Measurements from ENCODE around the gene ARID4B.
A peak's percentile ranks its signal among the peaks of the same experiment; 100 is the strongest.

ARID4B gene

DNA sequence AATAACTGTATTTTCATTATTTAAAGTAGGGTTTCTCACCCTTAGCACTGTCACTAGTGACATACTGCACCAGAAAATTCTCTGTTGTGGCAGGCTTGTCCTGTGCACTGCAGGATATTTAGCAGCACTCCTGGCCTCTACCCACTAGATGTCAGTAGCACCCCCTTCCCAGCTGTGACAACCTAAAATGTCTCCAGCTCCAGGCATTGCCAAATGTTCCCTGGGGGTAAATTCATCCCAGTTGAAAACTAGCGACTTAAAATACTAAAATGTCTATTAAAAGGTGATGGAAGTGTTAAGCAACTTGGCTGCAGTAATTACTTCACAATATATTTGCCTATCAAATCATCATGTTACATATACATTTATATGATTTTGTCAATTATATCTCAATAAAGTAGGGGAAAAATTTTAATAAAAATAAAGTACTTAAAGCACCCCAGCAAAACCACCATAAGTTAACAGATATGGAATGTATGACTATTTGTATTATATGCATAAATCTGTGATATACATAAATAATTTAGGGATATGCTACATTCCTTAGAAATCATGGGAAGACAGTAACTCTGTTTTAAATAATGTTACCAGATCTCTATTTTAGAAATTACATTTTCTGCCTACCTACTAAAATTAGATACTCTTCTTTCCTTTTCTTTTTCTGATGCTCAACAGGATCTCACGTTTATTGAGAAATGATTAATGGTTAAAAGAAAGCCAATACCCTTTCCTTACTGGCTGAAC is 74.6 kb downstream of the ARID4B start (continued):
- TF ChIP-seq, protein P1, sequence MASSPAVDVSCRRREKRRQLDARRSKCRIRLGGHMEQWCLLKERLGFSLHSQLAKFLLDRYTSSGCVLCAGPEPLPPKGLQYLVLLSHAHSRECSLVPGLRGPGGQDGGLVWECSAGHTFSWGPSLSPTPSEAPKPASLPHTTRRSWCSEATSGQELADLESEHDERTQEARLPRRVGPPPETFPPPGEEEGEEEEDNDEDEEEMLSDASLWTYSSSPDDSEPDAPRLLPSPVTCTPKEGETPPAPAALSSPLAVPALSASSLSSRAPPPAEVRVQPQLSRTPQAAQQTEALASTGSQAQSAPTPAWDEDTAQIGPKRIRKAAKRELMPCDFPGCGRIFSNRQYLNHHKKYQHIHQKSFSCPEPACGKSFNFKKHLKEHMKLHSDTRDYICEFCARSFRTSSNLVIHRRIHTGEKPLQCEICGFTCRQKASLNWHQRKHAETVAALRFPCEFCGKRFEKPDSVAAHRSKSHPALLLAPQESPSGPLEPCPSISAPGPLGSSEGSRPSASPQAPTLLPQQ (tag by site-specific recombination; IDR thresholded peaks at IDR 0.05): no peak
- TF ChIP-seq REPIN1 (tag by site-specific recombination; IDR thresholded peaks at IDR 0.05; ENCODE audit: low read depth) (peak; percentile 19; the same call in 1 of the 2 replicates), YY2 (tag by site-specific recombination; IDR thresholded peaks at IDR 0.05) (no peak), ZNF654 (tag by site-specific recombination; IDR thresholded peaks at IDR 0.05; ENCODE audit: low read depth) (peak; percentile 94), ZNF37A (tag by site-specific recombination; IDR thresholded peaks at IDR 0.05) (no peak), PRDM1 (tag by site-specific recombination; IDR thresholded peaks at IDR 0.05) (peak; percentile 65; the same call in 1 of the 2 replicates), SP7 (tag by site-specific recombination; IDR thresholded peaks at IDR 0.05) (peak; percentile 36; the same call in 1 of the 2 replicates), ZNF792 (tag by site-specific recombination; IDR thresholded peaks at IDR 0.05) (no peak), ZFP37 (tag by site-specific recombination; IDR thresholded peaks at IDR 0.05) (no peak), ZNF549 (tag by site-specific recombination; IDR thresholded peaks at IDR 0.05) (no peak), ZSCAN16 (tag by site-specific recombination; IDR thresholded peaks at IDR 0.05) (0 out of 2 replicates have a peak, but pooled peaks have one; percentile 8), ZNF302 (tag by site-specific recombination; IDR thresholded peaks at IDR 0.05; ENCODE audit: low read depth) (no peak), ZNF266 (tag by site-specific recombination; IDR thresholded peaks at IDR 0.05; ENCODE audit: low read depth) (no peak), ZEB2 (tag by site-specific recombination; IDR thresholded peaks at IDR 0.05) (peak; percentile 29; the same call in 1 of the 2 replicates), ZSCAN30 (tag by site-specific recombination; IDR thresholded peaks at IDR 0.05) (peak; percentile 46; the same call in 1 of the 2 replicates), YY1 (tag by site-specific recombination; IDR thresholded peaks at IDR 0.05) (0 out of 2 replicates have a peak, but pooled peaks have one; percentile 64), MYNN (tag by site-specific recombination; IDR thresholded peaks at IDR 0.05; ENCODE audit: borderline replicate concordance) (no peak)
- TF ChIP-seq, protein P2, sequence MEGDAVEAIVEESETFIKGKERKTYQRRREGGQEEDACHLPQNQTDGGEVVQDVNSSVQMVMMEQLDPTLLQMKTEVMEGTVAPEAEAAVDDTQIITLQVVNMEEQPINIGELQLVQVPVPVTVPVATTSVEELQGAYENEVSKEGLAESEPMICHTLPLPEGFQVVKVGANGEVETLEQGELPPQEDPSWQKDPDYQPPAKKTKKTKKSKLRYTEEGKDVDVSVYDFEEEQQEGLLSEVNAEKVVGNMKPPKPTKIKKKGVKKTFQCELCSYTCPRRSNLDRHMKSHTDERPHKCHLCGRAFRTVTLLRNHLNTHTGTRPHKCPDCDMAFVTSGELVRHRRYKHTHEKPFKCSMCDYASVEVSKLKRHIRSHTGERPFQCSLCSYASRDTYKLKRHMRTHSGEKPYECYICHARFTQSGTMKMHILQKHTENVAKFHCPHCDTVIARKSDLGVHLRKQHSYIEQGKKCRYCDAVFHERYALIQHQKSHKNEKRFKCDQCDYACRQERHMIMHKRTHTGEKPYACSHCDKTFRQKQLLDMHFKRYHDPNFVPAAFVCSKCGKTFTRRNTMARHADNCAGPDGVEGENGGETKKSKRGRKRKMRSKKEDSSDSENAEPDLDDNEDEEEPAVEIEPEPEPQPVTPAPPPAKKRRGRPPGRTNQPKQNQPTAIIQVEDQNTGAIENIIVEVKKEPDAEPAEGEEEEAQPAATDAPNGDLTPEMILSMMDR (tag by site-specific recombination; IDR thresholded peaks at IDR 0.05): peak; percentile 82
- TF ChIP-seq, protein P3, sequence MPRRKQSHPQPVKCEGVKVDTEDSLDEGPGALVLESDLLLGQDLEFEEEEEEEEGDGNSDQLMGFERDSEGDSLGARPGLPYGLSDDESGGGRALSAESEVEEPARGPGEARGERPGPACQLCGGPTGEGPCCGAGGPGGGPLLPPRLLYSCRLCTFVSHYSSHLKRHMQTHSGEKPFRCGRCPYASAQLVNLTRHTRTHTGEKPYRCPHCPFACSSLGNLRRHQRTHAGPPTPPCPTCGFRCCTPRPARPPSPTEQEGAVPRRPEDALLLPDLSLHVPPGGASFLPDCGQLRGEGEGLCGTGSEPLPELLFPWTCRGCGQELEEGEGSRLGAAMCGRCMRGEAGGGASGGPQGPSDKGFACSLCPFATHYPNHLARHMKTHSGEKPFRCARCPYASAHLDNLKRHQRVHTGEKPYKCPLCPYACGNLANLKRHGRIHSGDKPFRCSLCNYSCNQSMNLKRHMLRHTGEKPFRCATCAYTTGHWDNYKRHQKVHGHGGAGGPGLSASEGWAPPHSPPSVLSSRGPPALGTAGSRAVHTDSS (tag by site-specific recombination; IDR thresholded peaks at IDR 0.05): 0 out of 2 replicates have a peak, but pooled peaks have one; percentile 19
- TF ChIP-seq, protein P4, sequence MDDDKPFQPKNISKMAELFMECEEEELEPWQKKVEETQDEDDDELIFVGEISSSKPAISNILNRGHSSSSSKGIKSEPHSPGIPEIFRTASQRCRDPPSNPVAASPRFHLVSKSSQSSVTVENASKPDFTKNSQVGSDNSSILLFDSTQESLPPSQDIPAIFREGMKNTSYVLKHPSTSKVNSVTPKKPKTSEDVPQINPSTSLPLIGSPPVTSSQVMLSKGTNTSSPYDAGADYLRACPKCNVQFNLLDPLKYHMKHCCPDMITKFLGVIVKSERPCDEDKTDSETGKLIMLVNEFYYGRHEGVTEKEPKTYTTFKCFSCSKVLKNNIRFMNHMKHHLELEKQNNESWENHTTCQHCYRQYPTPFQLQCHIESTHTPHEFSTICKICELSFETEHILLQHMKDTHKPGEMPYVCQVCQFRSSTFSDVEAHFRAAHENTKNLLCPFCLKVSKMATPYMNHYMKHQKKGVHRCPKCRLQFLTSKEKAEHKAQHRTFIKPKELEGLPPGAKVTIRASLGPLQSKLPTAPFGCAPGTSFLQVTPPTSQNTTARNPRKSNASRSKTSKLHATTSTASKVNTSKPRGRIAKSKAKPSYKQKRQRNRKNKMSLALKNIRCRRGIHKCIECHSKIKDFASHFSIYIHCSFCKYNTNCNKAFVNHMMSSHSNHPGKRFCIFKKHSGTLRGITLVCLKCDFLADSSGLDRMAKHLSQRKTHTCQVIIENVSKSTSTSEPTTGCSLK (tag by site-specific recombination; IDR thresholded peaks at IDR 0.05): no peak
- TF ChIP-seq, protein P5, sequence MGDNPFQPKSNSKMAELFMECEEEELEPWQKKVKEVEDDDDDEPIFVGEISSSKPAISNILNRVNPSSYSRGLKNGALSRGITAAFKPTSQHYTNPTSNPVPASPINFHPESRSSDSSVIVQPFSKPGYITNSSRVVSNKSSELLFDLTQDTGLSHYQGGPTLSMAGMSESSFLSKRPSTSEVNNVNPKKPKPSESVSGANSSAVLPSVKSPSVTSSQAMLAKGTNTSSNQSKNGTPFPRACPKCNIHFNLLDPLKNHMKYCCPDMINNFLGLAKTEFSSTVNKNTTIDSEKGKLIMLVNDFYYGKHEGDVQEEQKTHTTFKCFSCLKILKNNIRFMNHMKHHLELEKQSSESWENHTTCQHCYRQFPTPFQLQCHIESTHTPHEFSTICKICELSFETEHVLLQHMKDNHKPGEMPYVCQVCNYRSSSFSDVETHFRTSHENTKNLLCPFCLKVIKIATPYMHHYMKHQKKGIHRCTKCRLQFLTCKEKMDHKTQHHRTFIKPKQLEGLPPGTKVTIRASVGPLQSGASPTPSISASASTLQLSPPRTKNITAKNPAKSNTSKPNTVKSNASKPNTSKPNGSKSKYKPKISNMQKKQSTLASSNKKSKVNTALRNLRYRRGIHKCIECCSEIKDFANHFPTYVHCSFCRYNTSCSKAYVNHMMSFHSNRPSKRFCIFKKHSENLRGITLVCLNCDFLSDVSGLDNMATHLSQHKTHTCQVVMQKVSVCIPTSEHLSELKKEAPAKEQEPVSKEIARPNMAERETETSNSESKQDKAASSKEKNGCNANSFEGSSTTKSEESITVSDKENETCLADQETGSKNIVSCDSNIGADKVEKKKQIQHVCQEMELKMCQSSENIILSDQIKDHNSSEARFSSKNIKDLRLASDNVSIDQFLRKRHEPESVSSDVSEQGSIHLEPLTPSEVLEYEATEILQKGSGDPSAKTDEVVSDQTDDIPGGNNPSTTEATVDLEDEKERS (tag by site-specific recombination; IDR thresholded peaks at IDR 0.05): no peak
- TF ChIP-seq, protein P6, sequence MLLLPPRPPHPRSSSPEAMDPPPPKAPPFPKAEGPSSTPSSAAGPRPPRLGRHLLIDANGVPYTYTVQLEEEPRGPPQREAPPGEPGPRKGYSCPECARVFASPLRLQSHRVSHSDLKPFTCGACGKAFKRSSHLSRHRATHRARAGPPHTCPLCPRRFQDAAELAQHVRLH (tag by site-specific recombination; IDR thresholded peaks at IDR 0.05): no peak
- TF ChIP-seq, protein P7, sequence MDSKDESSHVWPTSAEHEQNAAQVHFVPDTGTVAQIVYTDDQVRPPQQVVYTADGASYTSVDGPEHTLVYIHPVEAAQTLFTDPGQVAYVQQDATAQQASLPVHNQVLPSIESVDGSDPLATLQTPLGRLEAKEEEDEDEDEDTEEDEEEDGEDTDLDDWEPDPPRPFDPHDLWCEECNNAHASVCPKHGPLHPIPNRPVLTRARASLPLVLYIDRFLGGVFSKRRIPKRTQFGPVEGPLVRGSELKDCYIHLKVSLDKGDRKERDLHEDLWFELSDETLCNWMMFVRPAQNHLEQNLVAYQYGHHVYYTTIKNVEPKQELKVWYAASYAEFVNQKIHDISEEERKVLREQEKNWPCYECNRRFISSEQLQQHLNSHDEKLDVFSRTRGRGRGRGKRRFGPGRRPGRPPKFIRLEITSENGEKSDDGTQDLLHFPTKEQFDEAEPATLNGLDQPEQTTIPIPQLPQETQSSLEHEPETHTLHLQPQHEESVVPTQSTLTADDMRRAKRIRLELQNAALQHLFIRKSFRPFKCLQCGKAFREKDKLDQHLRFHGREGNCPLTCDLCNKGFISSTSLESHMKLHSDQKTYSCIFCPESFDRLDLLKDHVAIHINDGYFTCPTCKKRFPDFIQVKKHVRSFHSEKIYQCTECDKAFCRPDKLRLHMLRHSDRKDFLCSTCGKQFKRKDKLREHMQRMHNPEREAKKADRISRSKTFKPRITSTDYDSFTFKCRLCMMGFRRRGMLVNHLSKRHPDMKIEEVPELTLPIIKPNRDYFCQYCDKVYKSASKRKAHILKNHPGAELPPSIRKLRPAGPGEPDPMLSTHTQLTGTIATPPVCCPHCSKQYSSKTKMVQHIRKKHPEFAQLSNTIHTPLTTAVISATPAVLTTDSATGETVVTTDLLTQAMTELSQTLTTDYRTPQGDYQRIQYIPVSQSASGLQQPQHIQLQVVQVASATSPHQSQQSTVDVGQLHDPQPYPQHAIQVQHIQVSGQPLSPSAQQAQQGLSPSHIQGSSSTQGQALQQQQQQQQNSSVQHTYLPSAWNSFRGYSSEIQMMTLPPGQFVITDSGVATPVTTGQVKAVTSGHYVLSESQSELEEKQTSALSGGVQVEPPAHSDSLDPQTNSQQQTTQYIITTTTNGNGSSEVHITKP (tag by site-specific recombination; IDR thresholded peaks at IDR 0.05): peak; percentile 33; the same call in 1 of the 2 replicates
